Measurements from ENCODE around the gene GRIN2C.

GRIN2C gene

GRCh38 chr17:74864297-74864865 lies 4.7 kb upstream of the GRIN2C start:
- in situ Hi-C loops (cut with MboI; ENCODE audit: low sequenced_read_pairs): no loop called here
- H3K9me3 ChIP-seq: no peaks in the 10 kb centered on the region
- H3K27me3 ChIP-seq (ENCODE audit: low read depth): peaks cover 7% of the 10 kb centered on the region
- no peaks in the 10 kb centered on the region for H3K36me3 ChIP-seq (replicated peaks)
- no peaks in the 10 kb centered on the region for H3K4me1 ChIP-seq
- no peak for DNase-seq (ENCODE audit: low spot score in 2 of 2)
- no peak overlapping the region for H3K4me3 ChIP-seq

DNA sequence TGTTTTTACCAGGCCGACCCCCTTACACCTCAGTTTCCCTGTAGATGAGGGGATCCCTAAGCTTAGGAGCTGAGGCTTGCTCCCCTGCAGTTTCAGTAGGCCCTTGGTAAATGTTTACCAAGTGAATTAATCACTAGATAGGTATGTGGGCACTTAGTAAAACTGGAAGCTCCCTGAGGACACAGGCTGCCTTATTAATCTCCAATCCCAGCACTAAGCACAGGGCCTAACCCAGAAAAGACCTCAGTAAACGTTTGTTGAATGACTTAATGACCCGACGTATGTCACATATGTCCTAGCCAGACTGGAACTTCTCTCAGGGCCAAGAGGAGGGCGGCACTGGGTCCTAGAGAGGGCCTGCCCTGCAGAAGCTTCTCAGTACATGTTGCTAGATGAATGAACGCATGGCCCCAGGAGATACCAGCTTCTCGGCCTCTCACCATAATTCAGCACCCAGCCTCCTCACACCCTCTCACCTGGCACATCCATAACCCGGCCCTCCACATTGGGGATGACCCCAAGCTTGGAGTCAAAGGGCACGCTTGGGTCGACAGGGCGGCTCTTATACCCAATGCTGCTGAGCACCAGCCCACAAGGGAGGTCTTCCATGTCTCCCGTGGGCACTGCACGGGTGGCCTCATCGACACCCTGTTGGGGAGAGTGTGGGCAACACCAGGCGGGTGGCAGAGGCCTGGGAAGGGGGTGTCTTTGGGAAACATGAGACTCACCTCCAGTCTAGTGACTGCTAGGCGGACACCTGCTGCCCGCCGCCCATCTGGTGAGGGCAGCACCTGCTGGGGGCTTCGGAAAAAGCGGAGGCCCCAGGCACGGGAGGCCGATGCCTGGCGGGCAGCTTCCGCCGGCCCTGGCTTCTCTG lies 4.0 kb upstream of the GRIN2C start:
- Histone ChIP-seq H3K4me3 (no peak overlapping the region), H3K36me3 (replicated peaks) (no peaks in the 10 kb centered on the region), H3K4me1 (no peaks in the 10 kb centered on the region), H3K9me3 (no peaks in the 10 kb centered on the region), H3K27me3 (ENCODE audit: low read depth) (peaks cover 14% of the 10 kb centered on the region)
- in situ Hi-C loops (cut with MboI; ENCODE audit: low sequenced_read_pairs): no loop called here
- no peak for DNase-seq (ENCODE audit: low spot score in 2 of 2)

DNA sequence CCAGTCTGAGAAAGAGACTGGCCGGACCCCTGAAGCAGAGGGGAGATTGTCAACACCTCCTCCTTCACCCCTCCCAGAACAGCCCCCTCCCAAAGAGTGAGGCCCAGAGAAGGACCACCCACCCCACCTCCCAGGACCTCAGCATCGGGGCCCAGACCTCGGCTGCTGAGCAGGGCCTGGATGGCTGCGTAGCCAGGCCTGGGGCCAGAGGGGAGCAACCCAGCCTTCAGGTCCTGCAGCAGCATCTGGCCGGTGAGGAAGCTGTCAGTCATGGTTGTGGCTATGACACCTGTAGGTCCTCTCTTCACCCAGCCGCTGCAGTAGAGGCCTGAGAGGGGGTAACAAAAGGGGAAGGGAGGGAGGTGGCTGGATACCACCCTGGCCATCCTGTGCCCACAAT lies 3.2 kb upstream of the GRIN2C start:
- H3K4me1 ChIP-seq: no peaks in the 10 kb centered on the region
- H3K4me3 ChIP-seq: no peak overlapping the region
- DNase-seq (ENCODE audit: low spot score in 2 of 2): no peak
- no peaks in the 10 kb centered on the region for H3K9me3 ChIP-seq
- H3K27me3 ChIP-seq (ENCODE audit: low read depth): peaks cover 15% of the 10 kb centered on the region
- H3K36me3 ChIP-seq (replicated peaks): no peaks in the 10 kb centered on the region
- in situ Hi-C loops (cut with MboI; ENCODE audit: low sequenced_read_pairs): no loop called here

GRCh38 chr17:74862108-74862901 lies 2.6 kb upstream of the GRIN2C start:
- H3K36me3 ChIP-seq (replicated peaks): no peaks in the 10 kb centered on the region
- in situ Hi-C loops (cut with MboI; ENCODE audit: low sequenced_read_pairs): no loop called here
- no peaks in the 10 kb centered on the region for H3K9me3 ChIP-seq
- H3K27me3 ChIP-seq (ENCODE audit: low read depth): peaks cover 16% of the 10 kb centered on the region
- no peaks in the 10 kb centered on the region for H3K4me1 ChIP-seq
- peak; percentile 23 to 87 for DNase-seq (ENCODE audit: low spot score in 2 of 2)
- H3K4me3 ChIP-seq: no peak overlapping the region

DNA sequence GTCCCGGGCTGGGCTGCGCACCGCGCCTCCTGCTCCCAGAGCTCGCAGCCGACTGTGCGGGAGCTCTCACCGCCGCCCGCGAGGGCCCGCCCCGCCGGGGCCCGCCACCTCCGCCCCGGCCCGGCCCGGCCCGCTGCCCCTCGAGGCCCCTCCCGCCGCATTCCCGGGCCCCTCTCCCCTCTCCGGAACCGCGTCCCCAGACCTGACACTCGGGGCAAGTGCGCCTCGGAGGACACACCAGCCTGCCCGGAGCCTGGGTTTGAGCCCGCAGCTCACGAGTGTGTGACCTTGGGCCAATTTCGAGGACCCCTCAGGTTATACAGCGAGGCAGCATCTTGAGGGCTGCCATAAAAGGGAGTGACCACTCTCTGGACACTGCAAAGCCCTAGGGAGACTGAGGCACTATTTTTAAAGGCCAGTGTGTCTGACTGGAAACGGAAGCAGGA lies 2.0 kb upstream of the GRIN2C start:
- peaks cover 20% of the 10 kb centered on the region for H3K27me3 ChIP-seq (ENCODE audit: low read depth)
- no peaks in the 10 kb centered on the region for H3K4me1 ChIP-seq
- H3K4me3 ChIP-seq: no peak overlapping the region
- no peaks in the 10 kb centered on the region for H3K9me3 ChIP-seq
- in situ Hi-C loops (cut with MboI; ENCODE audit: low sequenced_read_pairs): no loop called here
- H3K36me3 ChIP-seq (replicated peaks): no peaks in the 10 kb centered on the region
- no peak for DNase-seq (ENCODE audit: low spot score in 2 of 2)

DNA sequence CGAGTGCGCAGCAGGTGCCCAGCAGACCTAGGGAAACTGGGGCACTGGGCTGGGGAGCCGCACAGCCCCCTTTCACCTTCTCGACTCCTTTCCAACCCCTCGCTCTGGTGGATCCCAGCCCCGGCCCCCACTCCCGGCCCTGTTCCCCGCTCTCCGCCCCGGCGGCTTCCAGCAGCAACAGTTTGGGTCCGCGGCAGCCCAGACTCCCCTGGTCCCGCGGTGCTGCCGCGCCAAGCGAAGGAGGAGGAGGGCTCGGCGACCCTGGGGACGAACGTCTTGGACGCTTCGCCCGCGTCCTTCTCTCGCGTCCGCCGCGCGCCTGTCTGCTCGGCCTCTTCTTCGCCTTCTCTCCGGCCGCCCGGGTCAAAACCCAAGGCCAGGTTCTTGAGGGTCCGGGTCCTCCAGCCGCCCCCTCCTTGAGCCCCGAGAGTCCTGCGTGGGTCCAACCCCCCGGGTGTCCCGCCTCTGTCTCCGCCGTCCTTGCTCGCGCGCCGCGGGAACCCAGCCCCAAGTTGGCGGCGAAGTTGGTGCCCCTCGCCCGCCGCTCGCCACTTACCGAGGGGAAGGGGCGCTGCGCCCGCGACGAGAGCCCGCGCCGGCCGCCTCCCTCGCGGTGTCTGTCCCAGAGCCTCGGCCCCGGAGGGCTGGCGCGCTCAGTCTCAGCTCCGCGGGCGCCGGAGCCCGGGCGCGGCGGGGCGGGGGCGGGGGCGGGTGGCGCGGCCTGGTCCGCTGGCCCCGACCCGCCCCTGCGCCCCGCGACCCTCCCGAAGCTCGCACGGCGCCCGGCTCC lies 1.4 kb upstream of the GRIN2C start:
- no peak overlapping the region for H3K4me3 ChIP-seq
- H3K36me3 ChIP-seq (replicated peaks): no peaks in the 10 kb centered on the region
- H3K4me1 ChIP-seq: no peaks in the 10 kb centered on the region
- DNase-seq (ENCODE audit: low spot score in 2 of 2): no peak
- H3K27me3 ChIP-seq (ENCODE audit: low read depth): peaks cover 20% of the 10 kb centered on the region
- H3K9me3 ChIP-seq: no peaks in the 10 kb centered on the region
- in situ Hi-C loops (cut with MboI; ENCODE audit: low sequenced_read_pairs): no loop called here

- Histone ChIP-seq H3K27me3 (ENCODE audit: low read depth) (peaks cover 20% of the 10 kb centered on the region), H3K9me3 (no peaks in the 10 kb centered on the region), H3K36me3 (replicated peaks) (no peaks in the 10 kb centered on the region), H3K4me1 (no peaks in the 10 kb centered on the region), H3K4me3 (peak overlapping the region; percentile 36)
- in situ Hi-C loops (cut with MboI; ENCODE audit: low sequenced_read_pairs): no loop called here
- DNase-seq (ENCODE audit: low spot score in 2 of 2): no peak
These were observed 665 bp upstream of the GRIN2C start for GRCh38 chr17:74860229-74860871.

GRCh38 chr17:74858672-74859458 lies 820 bp downstream of the GRIN2C start:
- H3K4me1 ChIP-seq: no peaks in the 10 kb centered on the region

DNA sequence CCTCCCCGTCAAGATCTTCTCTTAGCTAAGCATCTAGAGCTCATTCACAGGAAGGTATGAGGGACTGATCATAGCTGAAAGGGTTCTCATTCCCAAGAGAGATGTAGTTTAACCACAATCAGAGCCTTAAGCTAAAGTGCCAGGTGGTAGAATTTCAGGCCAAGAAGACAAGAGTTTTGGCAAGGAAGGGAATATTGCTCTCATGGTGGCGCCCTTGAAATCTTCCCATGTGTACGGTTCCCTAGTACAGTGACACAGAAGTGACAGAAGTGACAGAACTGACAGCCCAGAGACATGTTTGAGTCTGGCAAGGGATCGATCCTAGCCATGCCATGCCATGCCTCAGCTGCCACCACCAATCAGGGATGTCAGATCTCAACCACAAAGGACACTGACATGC lies 2.5 kb downstream of the GRIN2C start:
- in situ Hi-C loops (cut with MboI; ENCODE audit: low sequenced_read_pairs): no loop called here
- Histone ChIP-seq H3K36me3 (replicated peaks) (no peaks in the 10 kb centered on the region), H3K27me3 (ENCODE audit: low read depth) (peaks cover 20% of the 10 kb centered on the region)

More at GRCh38 chr17:74858672-74859458, 820 bp downstream of the GRIN2C start:
- Histone ChIP-seq H3K27me3 (ENCODE audit: low read depth) (peaks cover 20% of the 10 kb centered on the region), H3K9me3 (no peaks in the 10 kb centered on the region), H3K4me3 (peak overlapping the region; percentile 36), H3K36me3 (replicated peaks) (no peaks in the 10 kb centered on the region)
- in situ Hi-C loops (cut with MboI; ENCODE audit: low sequenced_read_pairs): no loop called here
- no peak for DNase-seq (ENCODE audit: low spot score in 2 of 2)

DNA sequence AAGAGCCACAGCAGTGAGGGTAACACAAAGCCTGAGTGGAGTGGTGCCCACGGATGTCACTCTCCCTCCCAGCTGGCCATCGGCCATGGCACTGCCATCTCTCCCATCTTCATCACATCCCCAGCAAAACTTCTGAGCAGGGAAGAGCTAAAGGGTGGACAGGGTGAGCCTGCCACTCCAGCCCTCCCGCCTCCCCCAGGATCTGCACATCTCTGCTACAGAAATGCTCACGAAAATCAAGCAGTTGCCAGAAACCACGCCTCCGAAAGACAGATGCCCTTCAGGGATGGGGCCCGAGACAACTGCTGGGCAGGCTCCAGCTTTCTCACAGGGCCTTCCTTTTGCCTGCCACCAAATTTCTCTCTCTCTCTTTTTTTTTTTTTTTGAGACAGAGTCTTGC lies 3.6 kb downstream of the GRIN2C start:
- in situ Hi-C loops (cut with MboI; ENCODE audit: low sequenced_read_pairs): no loop called here

More for the DNA sequence above, 2.5 kb downstream of the GRIN2C start:
- no peaks in the 10 kb centered on the region for H3K9me3 ChIP-seq
- DNase-seq (ENCODE audit: low spot score in 2 of 2): no peak
- peaks cover 5% of the 10 kb centered on the region for H3K4me1 ChIP-seq
- no peak overlapping the region for H3K4me3 ChIP-seq

DNA sequence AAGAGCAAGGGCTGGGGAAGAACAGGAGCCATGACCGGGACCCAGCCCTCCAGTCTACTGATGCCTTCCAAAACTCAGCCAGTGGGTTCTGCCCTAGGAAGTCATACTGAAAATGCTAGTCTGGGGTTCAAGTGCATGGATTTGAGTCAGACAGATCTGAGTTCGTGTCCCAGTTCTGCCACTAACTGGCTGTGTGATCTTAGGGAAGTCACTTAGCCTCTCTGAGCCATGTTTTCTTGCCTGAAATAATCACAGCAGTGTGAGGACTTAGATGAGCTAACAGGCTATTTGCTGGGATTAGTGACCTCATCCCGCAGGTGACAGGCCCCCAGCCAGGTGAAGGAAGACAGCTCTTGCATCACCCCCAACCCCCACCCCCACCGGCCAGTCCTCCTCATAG lies 4.4 kb downstream of the GRIN2C start:
- Histone ChIP-seq H3K4me1 (peaks cover 5% of the 10 kb centered on the region), H3K36me3 (replicated peaks) (no peaks in the 10 kb centered on the region), H3K4me3 (no peak overlapping the region), H3K9me3 (no peaks in the 10 kb centered on the region), H3K27me3 (ENCODE audit: low read depth) (peaks cover 18% of the 10 kb centered on the region)
- in situ Hi-C loops (cut with MboI; ENCODE audit: low sequenced_read_pairs): no loop called here
- no peak for DNase-seq (ENCODE audit: low spot score in 2 of 2)

More for the DNA sequence above, 3.6 kb downstream of the GRIN2C start:
- no peak for DNase-seq (ENCODE audit: low spot score in 2 of 2)
- Histone ChIP-seq H3K27me3 (ENCODE audit: low read depth) (peaks cover 20% of the 10 kb centered on the region), H3K36me3 (replicated peaks) (no peaks in the 10 kb centered on the region), H3K4me1 (peaks cover 5% of the 10 kb centered on the region), H3K4me3 (no peak overlapping the region), H3K9me3 (no peaks in the 10 kb centered on the region)

DNA sequence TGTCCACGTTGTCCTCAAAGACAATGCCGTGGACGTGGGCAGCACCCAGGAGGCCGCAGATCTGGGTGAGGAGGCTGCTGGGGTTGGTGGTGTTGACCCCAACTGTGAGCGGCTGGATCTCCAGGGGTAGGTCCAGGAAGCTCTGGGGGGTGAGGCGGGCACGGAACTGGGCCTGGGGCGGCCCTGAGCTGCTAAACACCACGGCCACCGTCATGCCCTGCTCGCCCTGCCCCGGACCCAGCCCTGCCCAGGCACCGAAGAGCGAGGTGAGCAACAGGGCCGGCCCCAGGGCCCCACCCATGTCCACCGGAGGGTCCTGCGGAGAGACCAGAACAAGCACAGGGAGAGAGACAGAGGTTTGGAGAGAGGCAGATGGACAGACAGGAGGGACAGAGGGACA lies 4.9 kb downstream of the GRIN2C start:
- DNase-seq (ENCODE audit: low spot score in 2 of 2): no peak
- no peaks in the 10 kb centered on the region for H3K9me3 ChIP-seq
- no peaks in the 10 kb centered on the region for H3K36me3 ChIP-seq (replicated peaks)
- peaks cover 14% of the 10 kb centered on the region for H3K27me3 ChIP-seq (ENCODE audit: low read depth)
- in situ Hi-C loops (cut with MboI; ENCODE audit: low sequenced_read_pairs): no loop called here
- H3K4me3 ChIP-seq: no peak overlapping the region
- H3K4me1 ChIP-seq: peaks cover 5% of the 10 kb centered on the region
